NB4 (cell line): ENCODE data around the gene PKP1.
"Not testable (repeated sequence)": the region's sequence is repeated elsewhere in the genome, so short reads cannot be mapped to it uniquely, and the experiment has no call there.

ENCODE experiments used
- DNase-seq: peaks from one replicate; pipeline ENCODE4 v3.0.0; 2010; ENCODE audit warnings: low read depth
- H3K4me3 ChIP-seq: one replicate; pipeline ENCODE4 v1.5.1; 2011; ENCODE audit warnings: mild to moderate bottlenecking, low read depth, low read length, moderate library complexity
- CTCF ChIP-seq: IDR thresholded peaks from one replicate; pipeline ENCODE4 v1.5.1; 2012; ENCODE audit warnings: low read depth, low read length
- MAX ChIP-seq: IDR thresholded peaks from 2 replicates; pipeline ENCODE4 v1.6.1; 2011; ENCODE audit warnings: low read depth, low read length
- MYC ChIP-seq: IDR thresholded peaks from 2 replicates; pipeline ENCODE4 v1.6.1; 2011; ENCODE audit warnings: low read depth, low read length
- POLR2A ChIP-seq: IDR thresholded peaks from 2 replicates; pipeline ENCODE4 v1.6.1; 2011; ENCODE audit warnings: mild to moderate bottlenecking; ENCODE audit not compliant: insufficient read length; ENCODE audit errors: extremely low read depth

The PKP1 gene

DNA sequence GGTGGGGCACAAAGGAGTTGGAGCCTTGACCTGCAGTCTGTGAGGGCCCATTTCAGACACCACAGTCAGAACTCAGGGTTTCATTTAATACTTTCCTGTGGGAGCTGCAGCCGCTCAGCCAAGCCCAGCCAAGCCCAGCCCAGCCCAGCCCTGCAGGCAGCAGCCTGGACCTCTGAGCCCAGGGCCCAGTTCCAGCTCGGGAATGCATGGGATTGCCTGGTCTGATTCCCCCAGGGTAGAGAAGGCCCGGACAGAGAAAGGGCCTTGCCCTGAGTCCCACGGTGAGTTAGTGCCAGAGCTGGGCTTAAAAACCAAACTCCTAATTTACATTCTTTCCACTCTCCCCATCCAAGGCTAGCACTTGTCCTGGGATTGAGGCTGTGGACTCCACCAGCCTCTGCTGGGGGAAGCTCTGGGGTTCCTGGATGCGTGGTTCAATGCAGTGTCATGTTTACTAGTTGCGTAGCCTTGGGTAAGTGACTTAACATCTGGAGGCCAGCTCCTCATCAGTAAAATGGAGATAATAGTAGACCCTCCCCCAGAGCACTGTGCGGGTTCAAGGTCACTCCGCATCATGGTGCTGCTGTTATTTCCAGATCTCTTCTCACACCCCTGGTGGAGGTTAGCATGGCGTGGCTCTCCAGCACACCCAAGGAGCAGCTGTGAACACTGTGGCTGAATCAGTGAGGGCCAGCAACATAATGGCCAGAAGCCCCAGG, 29.2 kb upstream of the PKP1 start:
- H3K4me3 ChIP-seq: no peak overlapping the region
- DNase-seq: no peak
- TF ChIP-seq POLR2A (no peak), CTCF (no peak), MYC (no peak), MAX (no peak)

- peak; percentile 52 for DNase-seq
- no peak overlapping the region for H3K4me3 ChIP-seq
- TF ChIP-seq CTCF (peak; percentile 88), MAX (no peak)
These were observed 28.5 kb upstream of the PKP1 start for GRCh38 chr1:201254625-201255478.

DNA sequence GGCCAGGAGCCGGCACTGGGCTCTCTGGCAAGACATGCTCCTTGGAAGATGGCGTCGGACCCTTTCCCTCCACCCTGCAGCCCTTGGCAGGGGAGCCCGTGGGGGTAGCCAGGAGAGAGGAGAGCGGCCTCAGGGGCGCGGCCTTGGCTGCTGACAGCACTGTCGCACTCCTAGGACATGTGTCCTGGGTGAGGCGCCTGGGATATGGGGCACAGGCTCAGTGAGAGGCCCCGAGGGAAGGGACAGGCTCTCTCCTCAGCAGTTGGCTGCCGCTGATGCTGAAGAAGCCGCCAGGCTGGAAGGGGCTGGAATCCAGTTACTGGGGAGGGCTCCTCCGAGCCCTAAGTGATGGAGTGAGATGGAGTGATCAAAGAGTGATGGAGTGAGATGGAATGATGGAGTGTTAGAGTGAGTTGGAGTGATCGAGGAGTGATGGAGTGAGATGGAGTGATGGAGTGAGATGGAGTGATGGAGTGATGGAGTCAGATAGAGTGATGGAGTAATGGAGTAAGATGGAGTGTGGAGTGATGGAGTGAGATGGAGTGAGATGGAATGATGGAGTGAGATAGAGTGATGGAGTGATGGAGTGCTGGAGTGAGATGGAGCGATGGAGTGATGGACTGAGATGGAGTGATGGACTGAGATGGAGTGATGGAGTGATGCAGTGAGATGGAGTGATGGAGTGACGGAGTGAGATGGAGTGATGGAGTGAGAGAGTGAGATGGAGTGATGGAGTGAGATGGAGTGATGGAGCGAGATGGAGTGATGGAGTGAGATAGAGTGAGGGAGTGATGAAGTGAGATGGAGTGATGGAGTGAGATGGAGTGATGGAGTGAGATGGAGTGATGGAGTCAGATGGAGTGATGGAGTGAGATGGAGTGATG, 27.6 kb upstream of the PKP1 start:
- H3K4me3 ChIP-seq: no peak overlapping the region
- TF ChIP-seq MYC (no peak), MAX (no peak), CTCF (no peak), POLR2A (no peak)
- DNase-seq: no peak

DNA sequence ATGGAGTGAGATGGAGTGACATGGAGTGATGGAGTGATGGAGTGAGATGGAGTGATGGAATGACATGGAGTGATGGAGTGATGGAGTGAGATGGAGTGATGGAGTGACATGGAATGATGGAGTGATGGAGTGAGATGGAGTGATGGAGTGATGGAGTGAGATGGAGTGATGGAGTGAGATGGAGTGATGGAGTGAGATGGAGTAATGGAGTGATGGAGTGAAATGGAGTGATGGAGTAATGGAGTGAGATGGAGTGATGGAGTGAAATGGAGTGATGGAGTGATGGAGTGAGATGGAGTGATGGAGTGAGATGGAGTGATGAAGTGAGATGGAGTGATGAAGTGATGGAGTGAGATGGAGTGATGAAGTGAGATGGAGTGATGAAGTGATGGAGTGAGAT, 25.2 kb upstream of the PKP1 start:
- not testable (repeated sequence) for DNase-seq, H3K4me3 ChIP-seq

DNA sequence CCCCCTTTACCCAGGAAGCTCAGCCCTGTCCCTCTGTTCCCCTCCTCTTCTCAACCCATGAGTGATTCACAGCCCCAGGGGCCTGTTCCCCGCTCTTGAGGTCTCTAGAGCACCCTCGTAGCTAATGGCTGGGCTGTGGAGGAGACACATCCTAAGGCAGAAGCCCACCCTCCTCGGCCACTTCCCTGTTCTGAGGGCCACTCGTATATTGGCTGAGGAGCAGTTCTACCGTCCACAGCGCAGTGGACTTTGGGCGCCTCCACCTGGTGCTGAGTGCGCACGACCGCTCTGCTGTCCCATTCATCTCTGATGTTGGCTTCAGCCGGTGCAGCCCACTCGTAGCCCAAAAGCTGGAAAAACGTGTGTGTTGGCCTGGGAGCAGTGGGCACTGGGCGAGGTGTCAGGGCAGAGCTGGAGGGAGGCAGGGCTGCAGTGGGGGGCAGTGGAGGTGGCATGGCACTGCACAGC, 24.5 kb upstream of the PKP1 start:
- no peak for TF ChIP-seq MAX
- no peak for DNase-seq
- H3K4me3 ChIP-seq: no peak overlapping the region

- TF ChIP-seq MYC: no peak
- TF ChIP-seq POLR2A: no peak
- no peak for TF ChIP-seq MAX
- no peak for TF ChIP-seq CTCF
- no peak overlapping the region for H3K4me3 ChIP-seq
- no peak for DNase-seq
These were observed 23.6 kb upstream of the PKP1 start for GRCh38 chr1:201259476-201260235.
